Measurements from ENCODE around the gene PLXND1.
A peak's percentile ranks its signal among the peaks of the same experiment; 100 is the strongest.
"Not testable (repeated sequence)": the region's sequence is repeated elsewhere in the genome, so short reads cannot be mapped to it uniquely, and the experiment has no call there.

Gene PLXND1

GRCh38 chr3:129549006-129549800 lies 57.3 kb downstream of the PLXND1 start:
- peak; percentile 82 for DNase-seq (ENCODE audit: low read depth)
- TF ChIP-seq MYC (IDR thresholded peaks at IDR 0.05; ENCODE audit: low read depth, low read length) (0 out of 2 replicates have a peak, but pooled peaks have one; percentile 6), CTCF (IDR thresholded peaks at IDR 0.05; ENCODE audit: low read depth, low read length) (no peak)
- H3K4me3 ChIP-seq (ENCODE audit: low read depth, low read length) = no peak overlapping the region

- DNase-seq (ENCODE audit: low read depth) = no peak
- TF ChIP-seq CTCF (IDR thresholded peaks at IDR 0.05; ENCODE audit: low read depth, low read length) (no peak), POLR2A (IDR thresholded peaks at IDR 0.05; ENCODE audit: extremely low read depth, insufficient read length) (no peak), MAX (IDR thresholded peaks at IDR 0.05; ENCODE audit: low read depth, low read length) (no peak), MYC (IDR thresholded peaks at IDR 0.05; ENCODE audit: low read depth, low read length) (no peak)
- no peak overlapping the region for H3K4me3 ChIP-seq (ENCODE audit: low read depth, low read length)
These were observed 58.1 kb downstream of the PLXND1 start for GRCh38 chr3:129548104-129548965.

- TF ChIP-seq MYC (IDR thresholded peaks at IDR 0.05; ENCODE audit: low read depth, low read length) = no peak
- no peak for TF ChIP-seq POLR2A (IDR thresholded peaks at IDR 0.05; ENCODE audit: extremely low read depth, insufficient read length)
- no peak for TF ChIP-seq CTCF (IDR thresholded peaks at IDR 0.05; ENCODE audit: low read depth, low read length)
- no peak for TF ChIP-seq MAX (IDR thresholded peaks at IDR 0.05; ENCODE audit: low read depth, low read length)
- no peak overlapping the region for H3K4me3 ChIP-seq (ENCODE audit: low read depth, low read length)
- DNase-seq (ENCODE audit: low read depth) = no peak
These were observed 59.2 kb downstream of the PLXND1 start for GRCh38 chr3:129547241-129547640.

- not testable (repeated sequence) for DNase-seq (ENCODE audit: low read depth); H3K4me3 ChIP-seq (ENCODE audit: low read depth, low read length)
These were observed 60.5 kb downstream of the PLXND1 start for GRCh38 chr3:129545951-129546350.

- H3K4me3 ChIP-seq (ENCODE audit: low read depth, low read length) = no peak overlapping the region
- TF ChIP-seq MYC (IDR thresholded peaks at IDR 0.05; ENCODE audit: low read depth, low read length) (no peak), CTCF (IDR thresholded peaks at IDR 0.05; ENCODE audit: low read depth, low read length) (no peak), POLR2A (IDR thresholded peaks at IDR 0.05; ENCODE audit: extremely low read depth, insufficient read length) (no peak), MAX (IDR thresholded peaks at IDR 0.05; ENCODE audit: low read depth, low read length) (no peak)
- DNase-seq (ENCODE audit: low read depth) = no peak
These were observed 62.5 kb downstream of the PLXND1 start for GRCh38 chr3:129543999-129544398.

GRCh38 chr3:129543156-129543790 lies 63.2 kb downstream of the PLXND1 start, which contains the start of gene H1-8:
Gene H1-8 (plus strand): TSS chr3:129543175. CDS start chr3:129543219, 44 bp downstream.
- no peak for DNase-seq (ENCODE audit: low read depth)
- TF ChIP-seq MYC (IDR thresholded peaks at IDR 0.05; ENCODE audit: low read depth, low read length) (no peak), POLR2A (IDR thresholded peaks at IDR 0.05; ENCODE audit: extremely low read depth, insufficient read length) (no peak), MAX (IDR thresholded peaks at IDR 0.05; ENCODE audit: low read depth, low read length) (no peak), CTCF (IDR thresholded peaks at IDR 0.05; ENCODE audit: low read depth, low read length) (no peak)
- H3K4me3 ChIP-seq (ENCODE audit: low read depth, low read length) = no peak within 1 kb of the TSS

Data from NB4 (cell line).